CD4-positive, alpha-beta T cell (primary cell): ENCODE results near the gene SUMF1. TPM values are rescaled to one million over a fixed set of nuclear protein-coding genes. Genes with fewer than 3 reads are reported as not detected.

ENCODE experiments used
- ATAC-seq: fragments of 200-7000 bp; cut with Tn5 transposase; one replicate; pipeline ENCODE4 v1.10.0; 2022; ENCODE audit warnings: mild to moderate bottlenecking; ENCODE audit not compliant: poor library complexity
- CTCF ChIA-PET: fragments of 350-600 bp; sonication (Branson Sonifier 250); formaldehyde crosslinking; loops from one replicate; lab custom pipeline; 2021; ENCODE audit warnings: antibody characterized with exemption, inconsistent platforms; lab: Charles Lee
- POLR2A ChIA-PET: fragments of 350-600 bp; sonication (Branson Sonifier 250); formaldehyde crosslinking; loops from one replicate; lab custom pipeline; 2021; ENCODE audit warnings: antibody characterized with exemption, inconsistent platforms; lab: Charles Lee
- DNase-seq, 14 experiments: peaks; one replicate each; pipeline ENCODE4 v3.0.0-alpha.2; 2013 to 2020; ENCODE audit warnings: mixed read lengths in 2 of 14
- H3K27ac ChIP-seq, 2 donors: one replicate each; pipeline versions ENCODE4 v1.5.1 to v1.7.0; 2013; ENCODE audit warnings: low read length in 2 of 2, low read depth in 1 of 2, mild to moderate bottlenecking in 1 of 2
- H3K27me3 ChIP-seq, 2 experiments: 1 replicate in 1 of 2; 2 replicates in 1 of 2; pipeline versions ENCODE4 v1.6.1 to v1.7.0; 2013; ENCODE audit warnings: low read length in 2 of 2, control low read depth in 1 of 2, mild to moderate bottlenecking in 1 of 2, moderate library complexity in 1 of 2; ENCODE audit not compliant: insufficient read depth in 2 of 2, control insufficient read depth in 1 of 2
- H3K36me3 ChIP-seq: one replicate; pipeline ENCODE4 v1.6.1; 2013; ENCODE audit warnings: low read length, control low read depth; ENCODE audit not compliant: insufficient read depth
- H3K4me1 ChIP-seq: one replicate; pipeline ENCODE4 v1.6.1; 2013; ENCODE audit warnings: low read length, control low read depth; ENCODE audit not compliant: insufficient read depth
- H3K4me3 ChIP-seq: one replicate; pipeline ENCODE4 v1.5.1; 2013; ENCODE audit warnings: mild to moderate bottlenecking, low read length, moderate library complexity
- H3K9me3 ChIP-seq, 2 experiments: 1 replicate in 1 of 2; 2 replicates in 1 of 2; pipeline versions ENCODE4 v1.6.1 to v1.7.0; 2013; ENCODE audit warnings: low read length in 2 of 2, mild to moderate bottlenecking in 2 of 2, control low read depth in 1 of 2, moderate library complexity in 1 of 2; ENCODE audit not compliant: control insufficient read depth in 1 of 2, insufficient read depth in 1 of 2
- H3K27ac Mint-ChIP-seq: one replicate; pipeline ENCODE4 v1.8.0; 2020; ENCODE audit warnings: mixed read lengths
- H3K27me3 Mint-ChIP-seq: one replicate; pipeline ENCODE4 v1.8.0; 2021; ENCODE audit warnings: mixed read lengths
- H3K36me3 Mint-ChIP-seq: one replicate; pipeline ENCODE4 v1.8.0; 2021; ENCODE audit warnings: low read depth, mixed read lengths
- H3K4me1 Mint-ChIP-seq: one replicate; pipeline ENCODE4 v1.8.0; 2021; ENCODE audit warnings: low read depth, mixed read lengths
- H3K4me3 Mint-ChIP-seq: one replicate; pipeline ENCODE4 v1.8.0; 2020; ENCODE audit warnings: mild to moderate bottlenecking, mixed read lengths
- H3K9me3 Mint-ChIP-seq: one replicate; pipeline ENCODE4 v1.8.0; 2020; ENCODE audit warnings: mixed read lengths
- CTCF ChIP-seq: fragments of 200-600 bp; IDR thresholded peaks from one replicate; pipeline ENCODE4 v1.8.0; 2022; ENCODE audit warnings: antibody characterized with exemption, mild to moderate bottlenecking
- intact Hi-C, 2 experiments: fragments of 100-400 bp; cut with DNase I in 1 of 2; cut with micrococcal nuclease in 1 of 2; formaldehyde crosslinking; loops; one replicate each; pipeline versions ENCODE4 v1.15.1 to v1.9.0; 2023 to 2025; cut with DNase I, micrococcal nuclease
- total RNA-seq, 174 experiments: library from RNA in 2 of 174; stranded (reverse) in 2 of 174; gene quantifications; one replicate each; pipeline ENCODE4 v1.2.3 and lab custom pipeline; 2021 to 2026

SUMF1 gene
- total RNA-seq, 2 experiments from 2014 or later = 7.0 to 8.1 TPM

GRCh38 chr3:4440951-4441350 is 26.1 kb downstream of the SUMF1 start:
- Mint-ChIP-seq H3K4me3 (no peak overlapping the region), H3K9me3 (no peaks in the 10 kb centered on the region), H3K36me3 (peaks cover 71% of the 10 kb centered on the region), H3K27ac (no peak overlapping the region), H3K27me3 (no peaks in the 10 kb centered on the region), H3K4me1 (no peaks in the 10 kb centered on the region)
- Histone ChIP-seq H3K36me3 (peaks cover 20% of the 10 kb centered on the region), H3K27ac (no peak overlapping the region), H3K27me3 (no peaks in the 10 kb centered on the region), H3K9me3 (no peaks in the 10 kb centered on the region), H3K4me3 (no peak overlapping the region), H3K4me1 (no peaks in the 10 kb centered on the region)
- intact Hi-C loops = no loop called here
- ChIA-PET CTCF (no interaction called here), POLR2A (no interaction called here)
- no peak for DNase-seq
- ATAC-seq = no peak
- TF ChIP-seq CTCF = no peak

DNA sequence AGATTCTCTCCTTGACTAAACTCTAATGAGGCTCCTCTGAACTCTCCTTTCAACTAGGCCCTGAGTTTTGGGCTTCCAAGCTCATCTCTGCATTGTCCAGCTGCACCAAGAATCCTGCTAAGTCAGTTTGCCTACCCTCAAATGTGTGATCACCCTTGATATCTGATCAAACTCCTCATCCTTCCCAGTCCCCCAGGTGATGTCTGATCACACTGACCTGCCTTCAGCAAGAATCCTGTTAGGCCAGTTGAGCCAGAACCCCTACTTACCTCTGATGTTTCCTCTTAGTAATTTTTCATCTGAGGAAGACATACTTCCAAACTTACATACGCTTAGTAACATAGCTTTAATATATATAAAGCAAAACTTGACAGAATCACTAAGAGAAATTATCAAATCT is 28.8 kb downstream of the SUMF1 start:
- Histone ChIP-seq H3K36me3 (peaks cover 11% of the 10 kb centered on the region), H3K4me3 (no peak overlapping the region), H3K27ac (no peak overlapping the region), H3K27me3 (no peaks in the 10 kb centered on the region), H3K9me3 (no peaks in the 10 kb centered on the region), H3K4me1 (no peaks in the 10 kb centered on the region)
- ATAC-seq = no peak
- intact Hi-C loops = no loop called here
- Mint-ChIP-seq H3K4me3 (no peak overlapping the region), H3K4me1 (no peaks in the 10 kb centered on the region), H3K36me3 (peaks cover 68% of the 10 kb centered on the region), H3K27ac (no peak overlapping the region), H3K9me3 (no peaks in the 10 kb centered on the region), H3K27me3 (no peaks in the 10 kb centered on the region)
- TF ChIP-seq CTCF = no peak
- ChIA-PET CTCF (interaction anchor here (1.4 kb wide), 1 partner anchor 22 kb away, joined by 3 read pairs; no protein-coding TSS in a partner anchor), POLR2A (interaction anchor here (0.6 to 1.6 kb wide), 2 partner anchors 23 to 55 kb away, joined by 3 read pairs; partner anchors contain the start of gene ITPR1)
- no peak for DNase-seq

DNA sequence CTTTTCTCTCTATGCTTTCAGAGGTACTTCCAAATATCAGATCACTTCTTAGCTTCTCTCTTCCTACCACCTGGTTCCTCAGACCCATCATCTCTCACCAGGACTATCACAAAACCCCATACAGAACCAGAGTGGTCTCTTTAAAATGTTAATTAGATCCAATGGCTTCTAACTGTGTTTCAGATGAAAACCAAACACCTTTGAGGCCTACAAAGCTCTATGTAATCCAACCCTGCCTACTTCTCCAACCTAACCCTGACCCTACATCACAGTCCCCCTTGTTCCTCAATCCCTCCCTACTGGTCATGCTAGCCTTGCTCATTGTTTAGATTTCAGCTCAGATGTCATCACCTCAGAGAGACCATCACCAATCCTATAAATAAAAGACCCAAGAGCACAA is 34.8 kb downstream of the SUMF1 start:
- Mint-ChIP-seq H3K4me1 (no peaks in the 10 kb centered on the region), H3K36me3 (peaks cover 53% of the 10 kb centered on the region), H3K27ac (no peak overlapping the region)

More for the DNA sequence above, 34.8 kb downstream of the SUMF1 start:
- Histone ChIP-seq H3K36me3 (peaks cover 4% of the 10 kb centered on the region), H3K27me3 (no peaks in the 10 kb centered on the region), H3K27ac (no peak overlapping the region), H3K4me1 (no peaks in the 10 kb centered on the region), H3K9me3 (no peaks in the 10 kb centered on the region), H3K4me3 (no peak overlapping the region)
- intact Hi-C loops = no loop called here
- ChIA-PET POLR2A (no interaction called here), CTCF (no interaction called here)
- no peaks in the 10 kb centered on the region for H3K9me3 Mint-ChIP-seq
- no peaks in the 10 kb centered on the region for H3K27me3 Mint-ChIP-seq
- H3K4me3 Mint-ChIP-seq = no peak overlapping the region
- no peak for TF ChIP-seq CTCF
- no peak for DNase-seq
- ATAC-seq = no peak
